Mesenchymal stem cell (in vitro differentiated cells and primary cell): ENCODE data around the gene SRRT.

Experiments used
- DNase-seq: peaks from one replicate; pipeline ENCODE4 v3.0.0-alpha.2; 2013
- H2AFZ ChIP-seq: one replicate; pipeline ENCODE4 v1.6.1; 2013; ENCODE audit warnings: low read depth, mild to moderate bottlenecking, control low read depth, inconsistent platforms, low read length, moderate library complexity
- H2AK5ac ChIP-seq: 2 replicates; pipeline ENCODE4 v1.6.1; 2013; ENCODE audit warnings: low read length, moderate library complexity, mild to moderate bottlenecking, inconsistent platforms; ENCODE audit not compliant: severe bottlenecking
- H2BK120ac ChIP-seq: one replicate; pipeline ENCODE4 v1.6.1; 2013; ENCODE audit warnings: low read depth, mild to moderate bottlenecking, inconsistent platforms, low read length, moderate library complexity
- H2BK12ac ChIP-seq, 2 experiments: one replicate each; pipeline ENCODE4 v1.6.1; 2013; ENCODE audit warnings: inconsistent platforms in 2 of 2, low read length in 2 of 2, mild to moderate bottlenecking in 2 of 2, moderate library complexity in 2 of 2, control low read depth in 1 of 2
- H2BK15ac ChIP-seq: one replicate; pipeline ENCODE4 v1.6.1; 2013; ENCODE audit warnings: mild to moderate bottlenecking, low read depth, inconsistent platforms; ENCODE audit not compliant: poor library complexity, severe bottlenecking
- H2BK5ac ChIP-seq: 2 replicates; pipeline ENCODE4 v1.6.1; 2013; ENCODE audit warnings: low read depth, mild to moderate bottlenecking, low read length, control low read depth, inconsistent platforms; ENCODE audit not compliant: poor library complexity, severe bottlenecking
- H3K14ac ChIP-seq, 2 experiments: one replicate each; pipeline ENCODE4 v1.6.1; 2013; ENCODE audit warnings: inconsistent platforms in 2 of 2, low read length in 2 of 2, control low read depth in 1 of 2, mild to moderate bottlenecking in 1 of 2, moderate library complexity in 1 of 2
- H3K18ac ChIP-seq, 2 experiments: one replicate each; pipeline ENCODE4 v1.6.1; 2013; ENCODE audit warnings: inconsistent platforms in 2 of 2, low read length in 2 of 2, control low read depth in 1 of 2, low read depth in 1 of 2, mild to moderate bottlenecking in 1 of 2
- H3K23ac ChIP-seq, 2 experiments: one replicate each; pipeline ENCODE4 v1.6.1; 2013; ENCODE audit warnings: inconsistent platforms in 2 of 2, low read length in 2 of 2, mild to moderate bottlenecking in 2 of 2, moderate library complexity in 2 of 2, control low read depth in 1 of 2
- H3K27ac ChIP-seq: 2 replicates; pipeline ENCODE4 v1.5.1; 2013; ENCODE audit warnings: mild to moderate bottlenecking, moderate library complexity, low read length, control low read depth, inconsistent platforms; ENCODE audit not compliant: poor library complexity, severe bottlenecking
- H3K27me3 ChIP-seq, 2 experiments: 2 replicates each; pipeline versions ENCODE4 v1.6.1 to v1.7.0; 2013; ENCODE audit warnings: low read length in 2 of 2, mild to moderate bottlenecking in 2 of 2, moderate library complexity in 2 of 2, control low read depth in 1 of 2, inconsistent platforms in 1 of 2; ENCODE audit not compliant: control insufficient read depth in 1 of 2, insufficient read depth in 1 of 2
- H3K36me3 ChIP-seq, 2 experiments: 2 replicates each; pipeline versions ENCODE4 v1.6.1 to v1.7.0; 2013; ENCODE audit warnings: low read length in 2 of 2, control low read depth in 1 of 2, inconsistent platforms in 1 of 2, low read depth in 1 of 2, mild to moderate bottlenecking in 1 of 2; ENCODE audit not compliant: insufficient read depth in 2 of 2, control insufficient read depth in 1 of 2
- H3K4ac ChIP-seq, 2 experiments: one replicate each; pipeline ENCODE4 v1.6.1; 2013; ENCODE audit warnings: inconsistent platforms in 2 of 2, low read length in 2 of 2, mild to moderate bottlenecking in 2 of 2, moderate library complexity in 2 of 2, control low read depth in 1 of 2, low read depth in 1 of 2
- H3K4me1 ChIP-seq: 2 replicates; pipeline ENCODE4 v1.6.1; 2013; ENCODE audit warnings: low read depth, low read length, control low read depth; ENCODE audit not compliant: control insufficient read depth, insufficient read depth
- H3K4me2 ChIP-seq: 2 replicates; pipeline ENCODE4 v1.6.1; 2013; ENCODE audit warnings: low read length, mild to moderate bottlenecking, inconsistent platforms; ENCODE audit not compliant: poor library complexity, severe bottlenecking
- H3K4me3 ChIP-seq, 2 experiments: 2 replicates each; pipeline versions ENCODE4 v1.5.1 to v1.7.0; 2013; ENCODE audit warnings: low read length in 2 of 2, mild to moderate bottlenecking in 2 of 2, control low read depth in 1 of 2, low read depth in 1 of 2; ENCODE audit not compliant: insufficient read depth in 1 of 2
- H3K79me1 ChIP-seq: replicated peaks from 2 replicates; pipeline ENCODE4 v1.6.1; 2013; ENCODE audit warnings: mild to moderate bottlenecking, control low read depth, low read length, inconsistent platforms; ENCODE audit not compliant: poor library complexity, severe bottlenecking
- H3K9ac ChIP-seq: 2 replicates; pipeline ENCODE4 v1.7.0; 2013; ENCODE audit warnings: mild to moderate bottlenecking, low read length, moderate library complexity
- H3K9me3 ChIP-seq: 2 replicates; pipeline ENCODE4 v1.7.0; 2013; ENCODE audit warnings: mild to moderate bottlenecking, low read length; ENCODE audit not compliant: control insufficient read depth
- H4K8ac ChIP-seq: one replicate; pipeline ENCODE4 v1.6.1; 2013; ENCODE audit warnings: inconsistent platforms, mild to moderate bottlenecking, low read length, moderate library complexity
- H4K91ac ChIP-seq: one replicate; pipeline ENCODE4 v1.6.1; 2013; ENCODE audit warnings: mild to moderate bottlenecking, low read length, inconsistent platforms
- WGBS: methylation state at CpG from one replicate; pipeline ENCODE4 v1.1.7; 2013; ENCODE audit warnings: mixed read lengths; 5-methylcytosine and 5-hydroxymethylcytosine counted together

Gene SRRT

GRCh38 chr7:100899432-100899831 is 24.5 kb downstream of the SRRT start:
- H3K14ac ChIP-seq, result no peak overlapping the region
- 93% methylated on average over 4 of the region's 5 CpGs for whole genome bisulfite sequencing
- H3K23ac ChIP-seq, result no peak overlapping the region
- no peak overlapping the region for H2AK5ac ChIP-seq
- H3K27me3 ChIP-seq, result peaks cover 41 to 56% of the 10 kb centered on the region in 2 experiments
- no peak overlapping the region for H3K4me2 ChIP-seq
- H2BK12ac ChIP-seq, result no peak overlapping the region
- H3K27ac ChIP-seq, result no peak overlapping the region
- H3K9ac ChIP-seq, result no peak overlapping the region
- no peak overlapping the region for H3K4me3 ChIP-seq
- no peak overlapping the region for H2BK15ac ChIP-seq
- H2AFZ ChIP-seq, result no peak overlapping the region
- H2BK5ac ChIP-seq, result no peak overlapping the region
- no peak overlapping the region for H2BK120ac ChIP-seq
- DNase-seq, result no peak
- H4K8ac ChIP-seq, result no peak overlapping the region
- no peak overlapping the region for H3K4ac ChIP-seq
- no peak overlapping the region for H4K91ac ChIP-seq
- H3K79me1 ChIP-seq, result no peaks in the 10 kb centered on the region
- peaks cover 24% of the 10 kb centered on the region for H3K4me1 ChIP-seq
- no peaks in the 10 kb centered on the region for H3K36me3 ChIP-seq
- H3K18ac ChIP-seq, result no peak overlapping the region
- H3K9me3 ChIP-seq, result no peaks in the 10 kb centered on the region

GRCh38 chr7:100900978-100901377 is 26.1 kb downstream of the SRRT start:
- no peak overlapping the region for H2AK5ac ChIP-seq
- no peak overlapping the region for H3K4ac ChIP-seq
- peaks cover 39 to 44% of the 10 kb centered on the region in 2 experiments for H3K27me3 ChIP-seq
- H2BK15ac ChIP-seq, result no peak overlapping the region
- H3K18ac ChIP-seq, result no peak overlapping the region
- H3K4me2 ChIP-seq, result no peak overlapping the region
- H4K91ac ChIP-seq, result no peak overlapping the region
- H2AFZ ChIP-seq, result no peak overlapping the region
- H3K4me3 ChIP-seq, result no peak overlapping the region
- no peak overlapping the region for H3K23ac ChIP-seq
- H3K79me1 ChIP-seq, result no peaks in the 10 kb centered on the region
- H3K36me3 ChIP-seq, result no peaks in the 10 kb centered on the region
- WGBS, result 100% methylated on average over 1 of the region's 2 CpGs
- H3K27ac ChIP-seq, result no peak overlapping the region
- no peaks in the 10 kb centered on the region for H3K9me3 ChIP-seq
- H4K8ac ChIP-seq, result no peak overlapping the region
- H3K9ac ChIP-seq, result no peak overlapping the region
- H2BK12ac ChIP-seq, result no peak overlapping the region
- H3K4me1 ChIP-seq, result peaks cover 13% of the 10 kb centered on the region
- no peak overlapping the region for H3K14ac ChIP-seq
- DNase-seq, result no peak
- no peak overlapping the region for H2BK5ac ChIP-seq
- H2BK120ac ChIP-seq, result no peak overlapping the region

- 79% methylated on average over 3 of the region's 5 CpGs for WGBS
- Histone ChIP-seq H2AFZ (no peak overlapping the region), H3K23ac (no peak overlapping the region)
These were observed 27.0 kb downstream of the SRRT start for GRCh38 chr7:100901921-100902332.

GRCh38 chr7:100902638-100903037 is 27.7 kb downstream of the SRRT start:
- 92% methylated on average over 6 of the region's 7 CpGs for WGBS
- Histone ChIP-seq H3K18ac (no peak overlapping the region), H2BK15ac (no peak overlapping the region), H2AK5ac (no peak overlapping the region), H3K4me1 (no peaks in the 10 kb centered on the region), H3K36me3 (no peaks in the 10 kb centered on the region), H3K79me1 (no peaks in the 10 kb centered on the region), H2AFZ (no peak overlapping the region), H3K14ac (no peak overlapping the region), H3K27me3 (peaks cover 27 to 30% of the 10 kb centered on the region in 2 experiments), H2BK12ac (no peak overlapping the region), H3K27ac (no peak overlapping the region), H2BK5ac (no peak overlapping the region), H2BK120ac (no peak overlapping the region), H4K8ac (no peak overlapping the region), H4K91ac (no peak overlapping the region), H3K9me3 (peaks cover 5% of the 10 kb centered on the region), H3K23ac (no peak overlapping the region), H3K4me3 (no peak overlapping the region), H3K9ac (no peak overlapping the region), H3K4me2 (no peak overlapping the region), H3K4ac (no peak overlapping the region)
- DNase-seq, result no peak

More at GRCh38 chr7:100901921-100902332, 27.0 kb downstream of the SRRT start:
- Histone ChIP-seq H3K4ac (no peak overlapping the region), H4K8ac (no peak overlapping the region), H2BK120ac (no peak overlapping the region), H3K79me1 (no peaks in the 10 kb centered on the region), H3K36me3 (no peaks in the 10 kb centered on the region), H3K4me3 (no peak overlapping the region), H4K91ac (no peak overlapping the region), H3K4me2 (no peak overlapping the region), H2BK15ac (no peak overlapping the region), H3K4me1 (peaks cover 3% of the 10 kb centered on the region), H3K14ac (no peak overlapping the region), H3K9ac (no peak overlapping the region), H2AK5ac (no peak overlapping the region), H2BK5ac (no peak overlapping the region), H2BK12ac (no peak overlapping the region), H3K18ac (no peak overlapping the region), H3K9me3 (peaks cover 5% of the 10 kb centered on the region), H3K27ac (no peak overlapping the region), H3K27me3 (peaks cover 32 to 36% of the 10 kb centered on the region in 2 experiments)
- DNase-seq, result no peak
